ENCODE data around the gene TMPRSS9. TPM values are rescaled to one million over a fixed set of nuclear protein-coding genes. Genes with fewer than 3 reads are reported as not detected.

Gene TMPRSS9
- total and polyA plus RNA-seq, 2 experiments from 2014 or later, result not detected

- H3K36me3 ChIP-seq, result no peaks in the 10 kb centered on the region
- peaks cover 28% of the 10 kb centered on the region for H3K27me3 ChIP-seq
- DNase-seq (ENCODE audit: low read depth in 1 of 2, low spot score in 1 of 2), result no peak
- no peak overlapping the region for H3K27ac ChIP-seq
- no peaks in the 10 kb centered on the region for H3K4me1 ChIP-seq (ENCODE audit: low read depth)
- no peak for TF ChIP-seq CTCF (IDR thresholded peaks at IDR 0.05; ENCODE audit: low read depth, low read length)
- H3K4me3 ChIP-seq, result no peak overlapping the region
- no peaks in the 10 kb centered on the region for H3K9me3 ChIP-seq (ENCODE audit: low read depth)
Measured at GRCh38 chr19:2358548-2359173, 1.4 kb upstream of the TMPRSS9 start.

- H3K9me3 ChIP-seq (ENCODE audit: low read depth), result no peaks in the 10 kb centered on the region
- no peaks in the 10 kb centered on the region for H3K36me3 ChIP-seq
- no peak overlapping the region for H3K4me3 ChIP-seq
- H3K27ac ChIP-seq, result no peak overlapping the region
- peaks cover 28% of the 10 kb centered on the region for H3K27me3 ChIP-seq
- no peak for DNase-seq (ENCODE audit: low read depth in 1 of 2, low spot score in 1 of 2)
- no peaks in the 10 kb centered on the region for H3K4me1 ChIP-seq (ENCODE audit: low read depth)
- no peak for TF ChIP-seq CTCF (IDR thresholded peaks at IDR 0.05; ENCODE audit: low read depth, low read length)
Measured at GRCh38 chr19:2360833-2361232, 768 bp downstream of the TMPRSS9 start.

GRCh38 chr19:2361246-2362045, 1.4 kb downstream of the TMPRSS9 start:
- TF ChIP-seq CTCF (IDR thresholded peaks at IDR 0.05; ENCODE audit: low read depth, low read length), result no peak
- Histone ChIP-seq H3K27me3 (peaks cover 28% of the 10 kb centered on the region), H3K4me1 (ENCODE audit: low read depth) (no peaks in the 10 kb centered on the region), H3K27ac (no peak overlapping the region), H3K36me3 (no peaks in the 10 kb centered on the region), H3K4me3 (no peak overlapping the region), H3K9me3 (ENCODE audit: low read depth) (no peaks in the 10 kb centered on the region)
- no peak for DNase-seq (ENCODE audit: low read depth in 1 of 2, low spot score in 1 of 2)

GRCh38 chr19:2362046-2362969, 2.2 kb downstream of the TMPRSS9 start:
- no peak for DNase-seq (ENCODE audit: low read depth in 1 of 2, low spot score in 1 of 2)

More at GRCh38 chr19:2362046-2362969, 2.2 kb downstream of the TMPRSS9 start:
- TF ChIP-seq CTCF (IDR thresholded peaks at IDR 0.05; ENCODE audit: low read depth, low read length), result no peak
- no peak overlapping the region for H3K27ac ChIP-seq
- no peaks in the 10 kb centered on the region for H3K36me3 ChIP-seq
- H3K9me3 ChIP-seq (ENCODE audit: low read depth), result no peaks in the 10 kb centered on the region
- H3K4me3 ChIP-seq, result no peak overlapping the region
- H3K4me1 ChIP-seq (ENCODE audit: low read depth), result no peaks in the 10 kb centered on the region
- peaks cover 28% of the 10 kb centered on the region for H3K27me3 ChIP-seq

Measured in cardiac muscle cell (in vitro differentiated cells and primary cell).